ENCODE results near the gene SLC2A9. TPM values are rescaled to one million over a fixed set of nuclear protein-coding genes. Genes with fewer than 3 reads are reported as not detected.

Gene SLC2A9
- total and polyA plus RNA-seq, 8 donors, result 2.2 to 19.0 (median 4.3) TPM

- H3K4me1 ChIP-seq, result peaks cover 32 to 37% of the 10 kb centered on the region in 2 donors
- TF ChIP-seq, protein P1, sequence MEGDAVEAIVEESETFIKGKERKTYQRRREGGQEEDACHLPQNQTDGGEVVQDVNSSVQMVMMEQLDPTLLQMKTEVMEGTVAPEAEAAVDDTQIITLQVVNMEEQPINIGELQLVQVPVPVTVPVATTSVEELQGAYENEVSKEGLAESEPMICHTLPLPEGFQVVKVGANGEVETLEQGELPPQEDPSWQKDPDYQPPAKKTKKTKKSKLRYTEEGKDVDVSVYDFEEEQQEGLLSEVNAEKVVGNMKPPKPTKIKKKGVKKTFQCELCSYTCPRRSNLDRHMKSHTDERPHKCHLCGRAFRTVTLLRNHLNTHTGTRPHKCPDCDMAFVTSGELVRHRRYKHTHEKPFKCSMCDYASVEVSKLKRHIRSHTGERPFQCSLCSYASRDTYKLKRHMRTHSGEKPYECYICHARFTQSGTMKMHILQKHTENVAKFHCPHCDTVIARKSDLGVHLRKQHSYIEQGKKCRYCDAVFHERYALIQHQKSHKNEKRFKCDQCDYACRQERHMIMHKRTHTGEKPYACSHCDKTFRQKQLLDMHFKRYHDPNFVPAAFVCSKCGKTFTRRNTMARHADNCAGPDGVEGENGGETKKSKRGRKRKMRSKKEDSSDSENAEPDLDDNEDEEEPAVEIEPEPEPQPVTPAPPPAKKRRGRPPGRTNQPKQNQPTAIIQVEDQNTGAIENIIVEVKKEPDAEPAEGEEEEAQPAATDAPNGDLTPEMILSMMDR (IDR thresholded peaks at IDR 0.05), result no peak
- no peak for DNase-seq
- no peaks in the 10 kb centered on the region for H3K36me3 ChIP-seq
- H3K27ac ChIP-seq, result no peak overlapping the region
- H3K9me3 ChIP-seq, result no peaks in the 10 kb centered on the region
- H3K4me3 ChIP-seq, result no peak overlapping the region
- H3K27me3 ChIP-seq, result no peaks in the 10 kb centered on the region
- no peak for ATAC-seq
- intact Hi-C loops (cut with DNase I), result no loop called here
These were observed 11.3 kb downstream of the SLC2A9 start for GRCh38 chr4:10009861-10010500.

GRCh38 chr4:10008609-10009005, 12.7 kb downstream of the SLC2A9 start:
- Histone ChIP-seq H3K27me3 (no peaks in the 10 kb centered on the region), H3K4me1 (peaks cover 32 to 39% of the 10 kb centered on the region in 2 donors), H3K4me3 (no peak overlapping the region), H3K36me3 (no peaks in the 10 kb centered on the region), H3K27ac (peak overlapping the region in 1 of 2 donors; percentile 57), H3K9me3 (no peaks in the 10 kb centered on the region)
- intact Hi-C loops (cut with DNase I), result no loop called here
- TF ChIP-seq, protein P1 (IDR thresholded peaks at IDR 0.05), result no peak
- DNase-seq (no peak), ATAC-seq (no peak)

- ATAC-seq (no peak), DNase-seq (peak in 1 of 4 donors; percentile 44)
- TF ChIP-seq, protein P1 (IDR thresholded peaks at IDR 0.05), result no peak
- intact Hi-C loops (cut with DNase I), result no loop called here
- peak overlapping the region in 1 of 2 donors; percentile 57 for H3K27ac ChIP-seq
- no peaks in the 10 kb centered on the region for H3K27me3 ChIP-seq
- H3K9me3 ChIP-seq, result no peaks in the 10 kb centered on the region
- no peak overlapping the region for H3K4me3 ChIP-seq
- peaks cover 32 to 39% of the 10 kb centered on the region in 2 donors for H3K4me1 ChIP-seq
- no peaks in the 10 kb centered on the region for H3K36me3 ChIP-seq
These were observed 13.3 kb downstream of the SLC2A9 start for GRCh38 chr4:10007793-10008608.

DNA sequence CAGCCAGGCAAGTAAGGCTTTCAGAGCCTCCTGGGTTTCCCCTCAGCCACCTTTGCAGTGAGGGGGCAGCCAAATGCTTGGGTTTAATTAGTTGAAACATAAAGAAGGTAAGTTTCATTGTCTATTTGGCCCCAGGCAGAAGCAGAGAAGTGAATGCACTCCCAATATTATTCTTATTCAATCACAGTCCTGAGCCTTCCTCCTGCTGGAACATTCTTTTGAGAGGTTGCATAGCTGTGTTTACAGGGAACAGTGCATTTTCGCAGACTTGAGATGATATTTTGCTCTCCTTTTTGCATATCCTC, 13.9 kb downstream of the SLC2A9 start:
- DNase-seq (no peak), ATAC-seq (no peak)
- no peaks in the 10 kb centered on the region for H3K36me3 ChIP-seq
- H3K4me1 ChIP-seq, result peaks cover 32 to 39% of the 10 kb centered on the region in 2 donors
- no peaks in the 10 kb centered on the region for H3K27me3 ChIP-seq
- H3K4me3 ChIP-seq, result no peak overlapping the region
- peak overlapping the region; percentile 77 to 88 for H3K27ac ChIP-seq
- TF ChIP-seq, protein P1 (IDR thresholded peaks at IDR 0.05), result no peak
- intact Hi-C loops (cut with DNase I), result no loop called here
- no peaks in the 10 kb centered on the region for H3K9me3 ChIP-seq

Measured in left lung (tissue), 10 donors.